ENCODE results near the gene GALNT10. TPM values are rescaled to one million over a fixed set of nuclear protein-coding genes. Genes with fewer than 3 reads are reported as not detected.

GALNT10 gene
- total and polyA plus RNA-seq, 2 of the 4 experiments (the other 2 are of a cell fraction), result 46.2 to 67.0 TPM

GRCh38 chr5:154179846-154180710 lies 10.5 kb upstream of the GALNT10 start:
- no peak overlapping the region for H3K4me2 ChIP-seq (ENCODE audit: low read depth, low read length)
- H3K18ac ChIP-seq (ENCODE audit: low read depth, low read length), result no peak overlapping the region
- H4K5ac ChIP-seq (ENCODE audit: low read depth, low read length), result no peak overlapping the region
- H2BK15ac ChIP-seq (ENCODE audit: low read depth, low read length), result no peak overlapping the region
- H3K9ac ChIP-seq (ENCODE audit: low read depth, low read length), result no peak overlapping the region
- no peak overlapping the region for H2AFZ ChIP-seq (replicated peaks; ENCODE audit: low read length, poor library complexity)
- H2BK120ac ChIP-seq (ENCODE audit: low read depth, low read length), result no peak overlapping the region
- POLR2A ChIA-PET (ENCODE audit: unreplicated experiment), result no interaction called here
- H3K4me3 ChIP-seq (ENCODE audit: insufficient read depth, low read depth, low read length), result no peak overlapping the region
- no peak overlapping the region for H3K4ac ChIP-seq (ENCODE audit: low read depth, low read length)
- H3K36me3 ChIP-seq (ENCODE audit: control insufficient read depth, insufficient read depth, low read length), result no peaks in the 10 kb centered on the region
- no peaks in the 10 kb centered on the region for H3K4me1 ChIP-seq (ENCODE audit: control insufficient read depth, insufficient read depth, low read length)
- H4K20me1 ChIP-seq (ENCODE audit: insufficient read depth, low read length), result no peaks in the 10 kb centered on the region
- H2BK20ac ChIP-seq (ENCODE audit: low read depth, low read length), result no peak overlapping the region
- no peak overlapping the region for H2AK9ac ChIP-seq (replicated peaks; ENCODE audit: low read depth, low read length, poor library complexity)
- H4K8ac ChIP-seq (ENCODE audit: low read depth in 2 of 2, low read length in 2 of 2), result no peak overlapping the region
- WGBS, 2 experiments (ENCODE audit: extremely low coverage in 2 of 2, insufficient read length in 1 of 2), result 34% methylated on average over 4 of the region's 13 CpGs; no CpG with 5 or more reads in 1 of the 2 experiments
- H3K56ac ChIP-seq (ENCODE audit: extremely low read depth, insufficient read depth, low read length), result no peak overlapping the region
- H3K27me3 ChIP-seq (ENCODE audit: control insufficient read depth, insufficient read depth, low read length), result peaks cover 23% of the 10 kb centered on the region
- CTCF ChIA-PET, result interaction anchor here (0.6 to 3.1 kb wide), 4 partner anchors 10 to 225 kb away, joined by 3 to 17 read pairs (median 8); partner anchors contain the start of gene GALNT10
- H3K23ac ChIP-seq (ENCODE audit: low read depth, low read length), result no peak overlapping the region
- BruUV-seq (replicated peaks), result no TSS peak
- no peaks in the 10 kb centered on the region; a peak in 1 of 4 replicates for H3K79me1 ChIP-seq (ENCODE audit: low read depth in 1 of 2, low read length in 2 of 2)
- in situ Hi-C loops (cut with MboI; ENCODE audit: low sequenced_read_pairs) (no loop called here), dilution Hi-C loops (cut with HindIII; ENCODE audit: low sequenced_read_pairs, unreplicated experiment) (no loop called here), intact Hi-C loops (cut with micrococcal nuclease) (loop anchor here (1.0 to 2.0 kb wide), 3 partner anchors 108 to 1647 kb away; no protein-coding TSS in a partner anchor)
- H4K91ac ChIP-seq (ENCODE audit: insufficient read depth, low read depth, low read length), result no peak overlapping the region
- H2BK5ac ChIP-seq (ENCODE audit: low read depth, low read length, poor library complexity, severe bottlenecking), result no peak overlapping the region
- ATAC-seq (ENCODE audit: low read depth) (peak; percentile 97), DNase-seq (peak; percentile 67)
- no peak overlapping the region for H2AK5ac ChIP-seq (ENCODE audit: low read depth, low read length)
- H3K9me3 ChIP-seq (ENCODE audit: control insufficient read depth, insufficient read depth, low read length), result no peaks in the 10 kb centered on the region
- no peak overlapping the region for H3K27ac ChIP-seq (ENCODE audit: insufficient read depth, low read length)
- no peak overlapping the region for H3K14ac ChIP-seq (replicated peaks; ENCODE audit: low read depth, low read length)
- no peaks in the 10 kb centered on the region for H3K9me1 ChIP-seq (ENCODE audit: insufficient read depth, low read length)
- TF ChIP-seq MAZ (IDR thresholded peaks at IDR 0.05; ENCODE audit: borderline replicate concordance, low read depth, low read length), result no peak
- peak; percentile 64 for TF ChIP-seq RAD21 (IDR thresholded peaks at IDR 0.05; ENCODE audit: low read length)
- TF ChIP-seq MAFK (IDR thresholded peaks at IDR 0.05; ENCODE audit: low read depth, low read length), result no peak
- peak; percentile 82 for TF ChIP-seq SMC3 (IDR thresholded peaks at IDR 0.05; ENCODE audit: low read depth, low read length)
- peak; percentile 79 for TF ChIP-seq CTCF (conservative IDR thresholded peaks at IDR 0.05; ENCODE audit: low read depth, low read length)
- no peak for TF ChIP-seq ELK1 (IDR thresholded peaks at IDR 0.05; ENCODE audit: borderline replicate concordance, low read depth, low read length)

Measured in IMR-90 (cell line).